ENCODE measurements around the gene SMOC1.
"Not testable (repeated sequence)": the region's sequence is repeated elsewhere in the genome, so short reads cannot be mapped to it uniquely, and the experiment has no call there.

The SMOC1 gene

GRCh38 chr14:69901113-69901951 lies 22.1 kb downstream of the SMOC1 start:
- no peak for DNase-seq (ENCODE audit: low read depth)

- DNase-seq (ENCODE audit: low read depth), result not testable (repeated sequence)
These were observed 23.8 kb downstream of the SMOC1 start for GRCh38 chr14:69903046-69903445.

DNA sequence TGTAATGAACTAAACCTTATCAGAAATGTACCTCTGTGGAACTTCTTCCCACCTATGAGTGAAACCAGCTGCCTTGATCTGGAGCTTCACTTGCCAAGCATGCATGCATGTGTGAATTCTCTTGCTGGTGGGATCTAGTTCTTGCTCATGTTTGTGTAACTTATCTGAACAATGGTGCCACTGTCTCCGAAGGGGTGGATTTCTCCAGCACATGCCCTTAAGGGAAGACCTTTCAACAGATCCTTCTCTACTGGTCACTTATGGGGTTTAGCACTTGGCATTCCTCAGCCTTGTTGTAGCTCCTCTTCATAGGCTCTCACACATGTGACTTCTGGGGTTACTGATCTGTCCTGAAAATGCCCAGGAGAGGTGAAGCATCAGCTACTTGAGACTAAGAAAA lies 25.0 kb downstream of the SMOC1 start:
- DNase-seq (ENCODE audit: low read depth), result no peak

DNA sequence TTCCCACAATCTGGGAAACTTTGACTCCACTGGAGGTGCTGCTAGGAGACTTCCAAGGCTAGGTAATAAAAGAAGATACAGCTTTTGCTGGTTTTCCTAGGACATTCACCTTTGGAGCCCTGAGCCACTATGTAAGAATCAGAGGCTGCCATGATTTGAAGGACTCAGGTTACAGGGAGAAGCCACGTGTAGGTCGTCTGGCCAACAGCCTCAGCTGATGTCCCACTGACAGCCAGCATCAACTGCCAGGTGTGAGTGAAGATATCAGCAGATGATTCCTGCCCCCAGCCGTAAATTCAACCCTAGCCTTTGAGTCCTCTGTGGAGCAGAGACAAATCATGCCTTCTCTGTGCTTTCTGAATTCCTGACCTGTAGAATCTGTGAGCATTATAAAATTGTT lies 27.0 kb downstream of the SMOC1 start:
- DNase-seq (ENCODE audit: low read depth), result no peak

- DNase-seq (ENCODE audit: low read depth), result no peak
These were observed 30.8 kb downstream of the SMOC1 start for GRCh38 chr14:69909826-69910550.

- DNase-seq (ENCODE audit: low read depth), result no peak
These were observed 31.7 kb downstream of the SMOC1 start for GRCh38 chr14:69910871-69911270.

DNA sequence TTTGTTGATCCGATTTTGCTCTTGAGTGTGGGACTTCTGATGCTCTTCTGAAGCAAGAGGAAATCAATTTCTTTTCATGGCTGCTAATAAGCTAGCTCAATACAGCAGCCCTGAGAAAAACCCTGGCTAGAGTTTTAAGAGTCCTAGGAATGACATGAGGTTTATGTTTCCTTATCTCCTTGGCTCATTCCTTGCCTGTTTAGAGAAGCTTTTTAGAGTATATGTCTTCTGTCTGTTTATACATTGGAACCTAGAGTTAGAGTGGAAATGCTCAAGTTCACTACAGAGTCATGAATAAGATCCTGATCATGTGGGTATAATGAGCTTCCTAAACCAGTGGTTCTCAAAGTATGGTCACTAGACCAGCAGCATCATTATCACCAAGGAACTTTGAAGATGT lies 34.5 kb downstream of the SMOC1 start:
- DNase-seq (ENCODE audit: low read depth), result no peak

- no peak for DNase-seq (ENCODE audit: low read depth)
These were observed 37.2 kb downstream of the SMOC1 start for GRCh38 chr14:69916396-69916795.

- no peak for DNase-seq (ENCODE audit: low read depth)
These were observed 38.1 kb downstream of the SMOC1 start for GRCh38 chr14:69917287-69917686.

DNA sequence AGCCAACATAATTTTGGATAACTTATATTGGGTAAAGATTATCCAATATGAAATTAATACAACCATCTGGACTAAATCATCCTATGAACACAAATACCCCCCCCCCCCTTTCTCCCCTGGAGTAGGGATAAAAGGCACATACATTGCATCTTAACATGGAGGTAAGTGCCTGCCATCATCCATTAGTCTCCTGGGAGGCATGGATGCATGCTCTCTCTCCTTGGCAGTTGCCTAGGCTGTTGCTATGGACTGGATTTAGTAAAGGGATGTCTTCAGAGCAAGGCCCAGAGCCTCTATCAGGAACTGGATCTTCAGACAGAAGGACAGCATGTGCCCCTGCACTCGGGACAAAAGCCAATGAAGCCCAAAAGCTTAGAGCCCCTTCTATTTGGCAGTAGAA lies 40.6 kb downstream of the SMOC1 start:
- DNase-seq (ENCODE audit: low read depth), result no peak

- DNase-seq (ENCODE audit: low read depth), result no peak
These were observed 41.8 kb downstream of the SMOC1 start for GRCh38 chr14:69921052-69921451.

GRCh38 chr14:69922198-69922597 lies 43.0 kb downstream of the SMOC1 start:
- DNase-seq (ENCODE audit: low read depth), result no peak

DNA sequence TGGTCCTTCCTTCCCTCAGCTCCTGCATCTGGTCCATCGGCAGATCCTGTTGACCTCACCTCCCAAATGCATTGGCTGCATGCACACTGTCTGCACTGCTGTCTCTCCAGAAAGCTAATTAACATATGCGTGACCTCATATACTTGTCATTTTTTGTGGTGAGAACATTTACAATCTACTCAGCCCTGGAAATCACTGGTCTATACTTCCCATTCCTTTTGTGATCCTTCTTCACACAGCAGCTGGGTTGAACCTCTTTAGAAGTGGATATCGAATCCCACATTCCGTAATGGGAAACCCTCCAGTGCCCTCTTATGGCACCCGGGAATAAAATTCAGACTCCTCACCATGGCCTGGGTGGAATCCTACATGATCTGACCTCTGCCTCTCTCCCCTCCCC lies 45.0 kb downstream of the SMOC1 start:
- no peak for DNase-seq (ENCODE audit: low read depth)

- DNase-seq (ENCODE audit: low read depth), result no peak
These were observed 48.9 kb downstream of the SMOC1 start for GRCh38 chr14:69928111-69928523.

GRCh38 chr14:69930780-69931379 lies 51.7 kb downstream of the SMOC1 start:
- DNase-seq (ENCODE audit: low read depth), result no peak

- no peak for DNase-seq (ENCODE audit: low read depth)
These were observed 52.7 kb downstream of the SMOC1 start for GRCh38 chr14:69931960-69932359.

DNA sequence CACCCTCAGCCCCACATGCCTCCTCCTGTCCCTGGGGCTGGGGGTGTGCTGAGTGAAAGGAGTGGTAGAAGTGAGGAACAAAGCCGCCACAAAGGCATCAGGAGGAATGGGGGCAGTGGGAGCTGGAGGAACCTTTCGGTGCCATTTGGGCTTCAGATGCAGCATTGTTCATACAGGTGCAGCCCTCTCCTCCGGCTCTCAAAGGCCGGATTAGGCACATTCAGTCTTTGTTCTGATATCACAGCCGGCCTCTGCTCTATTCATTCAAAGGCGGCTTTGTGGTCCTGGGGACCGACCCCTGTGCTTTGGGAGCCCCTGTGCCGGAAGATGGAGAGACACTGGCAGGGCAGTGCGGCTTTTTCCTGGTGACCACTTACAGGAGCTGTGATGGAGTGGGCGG lies 53.2 kb downstream of the SMOC1 start:
- DNase-seq (ENCODE audit: low read depth), result no peak

DNA sequence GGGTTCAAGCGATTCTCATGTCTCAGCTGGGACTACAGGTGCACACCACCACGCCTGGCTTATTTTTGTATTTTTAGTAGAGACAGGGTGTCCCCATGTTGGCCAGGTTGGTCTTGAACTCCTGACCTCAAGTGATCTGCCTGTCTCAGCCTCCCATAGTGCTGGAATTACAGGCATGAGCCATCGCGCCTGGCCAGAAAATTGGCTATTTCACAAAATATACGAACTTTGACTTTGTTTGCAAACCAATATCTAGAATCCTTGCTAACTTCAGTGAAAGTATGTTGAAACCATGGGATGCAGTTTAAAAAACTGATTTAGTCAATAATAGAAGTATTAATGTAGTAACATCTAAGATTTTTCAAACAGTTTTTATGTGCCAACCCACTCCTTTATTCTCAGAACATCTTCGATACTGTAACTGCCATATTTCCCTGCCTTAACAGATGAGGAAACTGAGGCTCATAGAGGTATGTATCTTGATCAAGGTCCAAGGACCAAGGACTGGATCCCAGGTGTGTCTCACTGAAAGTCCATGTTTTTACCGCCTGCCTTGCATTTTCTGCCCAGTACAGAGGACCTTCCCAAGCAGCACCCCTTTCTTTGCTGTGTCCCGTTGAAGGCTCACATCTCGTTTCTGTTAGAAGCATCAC lies 54.5 kb downstream of the SMOC1 start:
- DNase-seq (ENCODE audit: low read depth), result no peak

DNA sequence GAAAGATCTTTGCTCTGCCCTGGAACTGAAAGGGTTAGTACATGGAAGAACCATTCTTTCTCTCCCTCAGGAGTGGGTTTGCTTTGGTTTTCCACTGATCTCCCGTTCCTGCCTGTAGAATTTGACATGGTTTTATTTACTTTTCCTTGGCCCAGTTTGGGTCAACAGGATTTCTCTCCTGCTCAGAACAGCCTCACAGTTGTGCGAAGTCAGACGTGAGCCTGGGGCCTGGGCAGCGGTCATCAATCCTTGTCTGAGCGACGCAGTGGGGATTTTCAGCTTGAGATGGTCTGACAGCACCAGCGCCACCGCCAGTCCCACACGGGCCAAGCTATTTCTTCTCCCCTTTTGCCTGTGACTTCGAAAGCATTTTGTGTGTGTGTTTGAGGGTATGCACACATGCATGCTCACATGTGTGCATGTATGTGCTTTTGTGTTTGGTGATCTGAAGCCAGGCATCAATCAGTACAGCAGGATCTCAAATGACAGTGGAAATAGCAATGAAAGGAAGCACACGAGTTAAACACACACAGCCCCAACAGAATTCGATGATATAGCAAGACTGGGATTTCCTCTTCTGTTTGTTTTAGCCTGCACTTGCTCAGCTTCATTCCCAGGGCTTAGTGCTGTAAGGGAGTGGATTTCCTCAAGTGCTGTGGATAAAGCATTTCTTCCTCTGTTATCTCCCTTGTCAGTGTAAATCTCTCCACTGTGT lies 58.3 kb downstream of the SMOC1 start:
- DNase-seq (ENCODE audit: low read depth), result no peak

DNA sequence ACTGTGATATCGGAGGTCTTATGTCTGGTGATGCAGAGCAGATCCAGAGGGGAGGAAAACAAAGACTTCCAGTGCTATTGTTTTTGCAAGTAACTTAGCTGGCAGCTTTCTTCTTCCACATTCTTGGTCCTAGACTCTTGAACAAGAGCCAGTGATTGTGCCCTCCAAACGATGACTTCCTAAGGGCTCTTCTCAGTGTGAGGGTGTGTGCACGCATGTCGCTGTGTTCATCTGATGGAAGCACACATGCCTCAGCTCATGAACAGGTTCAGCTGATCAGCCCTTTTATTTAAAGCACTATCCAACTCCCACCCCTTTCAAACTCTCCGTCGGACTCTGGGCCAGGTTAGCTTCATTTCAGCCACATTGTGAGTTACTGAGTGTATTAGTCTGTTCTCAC lies 59.5 kb downstream of the SMOC1 start:
- no peak for DNase-seq (ENCODE audit: low read depth)

GRCh38 chr14:69941768-69942742 lies 62.8 kb downstream of the SMOC1 start:
- DNase-seq (ENCODE audit: low read depth), result no peak

Measured in HS-27A (cell line).